HG02973 (cell line): ENCODE results near the gene EFHD1.

ENCODE experiments used
- ATAC-seq: cut with Tn5 transposase; IDR thresholded peaks from one replicate; pipeline ENCODE4 v1.9.1; 2021; ENCODE audit warnings: moderate library complexity; ENCODE audit not compliant: unreplicated experiment

Gene EFHD1, protein sequence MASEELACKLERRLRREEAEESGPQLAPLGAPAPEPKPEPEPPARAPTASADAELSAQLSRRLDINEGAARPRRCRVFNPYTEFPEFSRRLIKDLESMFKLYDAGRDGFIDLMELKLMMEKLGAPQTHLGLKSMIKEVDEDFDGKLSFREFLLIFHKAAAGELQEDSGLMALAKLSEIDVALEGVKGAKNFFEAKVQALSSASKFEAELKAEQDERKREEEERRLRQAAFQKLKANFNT

DNA sequence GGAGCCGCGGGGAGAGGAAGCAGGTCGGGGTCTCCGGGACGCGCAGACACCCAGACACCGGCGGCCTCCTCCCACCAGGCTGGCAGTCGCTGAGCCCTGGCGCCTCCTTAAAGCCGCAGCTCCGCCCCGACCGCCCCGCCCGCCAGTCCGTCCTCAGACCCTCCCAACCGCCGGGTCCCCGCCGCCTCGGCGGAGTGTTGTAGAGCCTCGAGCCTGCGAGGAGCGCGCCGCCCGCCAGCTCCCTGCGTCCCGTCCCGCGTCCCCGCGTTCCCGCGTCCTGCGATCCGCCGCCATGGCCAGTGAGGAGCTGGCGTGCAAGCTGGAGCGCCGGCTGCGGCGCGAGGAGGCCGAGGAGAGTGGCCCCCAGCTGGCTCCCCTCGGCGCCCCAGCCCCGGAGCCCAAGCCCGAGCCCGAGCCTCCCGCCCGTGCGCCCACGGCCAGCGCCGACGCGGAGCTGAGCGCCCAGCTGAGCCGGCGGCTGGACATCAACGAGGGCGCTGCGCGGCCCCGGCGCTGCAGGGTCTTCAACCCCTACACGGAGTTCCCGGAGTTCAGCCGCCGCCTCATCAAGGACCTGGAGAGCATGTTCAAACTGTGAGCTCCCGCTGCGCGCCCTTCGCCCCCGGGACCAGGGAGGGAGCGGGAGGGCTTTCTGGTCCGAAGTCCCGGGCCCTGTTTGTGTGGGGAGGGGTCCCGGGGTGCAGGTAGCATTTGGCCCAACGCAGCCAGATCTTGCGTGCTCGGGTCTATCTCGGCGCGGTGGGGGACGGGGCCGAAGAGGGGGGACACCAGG is at the start of gene EFHD1:
TSS of gene EFHD1 (plus strand) at position 192 of the 793 bp plus-strand sequence. CDS start at position 293, 101 bp downstream.
- no peak for ATAC-seq

DNA sequence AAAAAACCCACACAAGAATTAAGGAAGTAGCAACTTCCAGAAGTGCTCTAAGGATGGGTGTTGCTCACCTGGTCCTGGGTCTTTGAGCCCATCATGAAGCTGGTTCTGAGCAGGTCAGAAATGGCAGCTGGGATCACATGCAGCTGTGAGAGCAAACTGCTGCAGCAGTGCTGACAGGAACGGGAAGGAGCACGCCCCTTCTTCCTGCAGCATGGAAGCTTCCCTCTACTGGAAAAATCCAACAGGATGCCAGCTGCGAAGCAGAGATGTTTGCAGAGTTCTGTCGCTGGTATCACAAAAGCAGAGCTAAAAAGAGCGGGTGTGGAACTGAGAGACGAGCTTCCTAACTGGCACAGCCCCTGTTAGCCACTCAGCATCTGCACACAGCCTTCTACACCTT is 49.2 kb upstream of the EFHD1 start:
- ATAC-seq: no peak

DNA sequence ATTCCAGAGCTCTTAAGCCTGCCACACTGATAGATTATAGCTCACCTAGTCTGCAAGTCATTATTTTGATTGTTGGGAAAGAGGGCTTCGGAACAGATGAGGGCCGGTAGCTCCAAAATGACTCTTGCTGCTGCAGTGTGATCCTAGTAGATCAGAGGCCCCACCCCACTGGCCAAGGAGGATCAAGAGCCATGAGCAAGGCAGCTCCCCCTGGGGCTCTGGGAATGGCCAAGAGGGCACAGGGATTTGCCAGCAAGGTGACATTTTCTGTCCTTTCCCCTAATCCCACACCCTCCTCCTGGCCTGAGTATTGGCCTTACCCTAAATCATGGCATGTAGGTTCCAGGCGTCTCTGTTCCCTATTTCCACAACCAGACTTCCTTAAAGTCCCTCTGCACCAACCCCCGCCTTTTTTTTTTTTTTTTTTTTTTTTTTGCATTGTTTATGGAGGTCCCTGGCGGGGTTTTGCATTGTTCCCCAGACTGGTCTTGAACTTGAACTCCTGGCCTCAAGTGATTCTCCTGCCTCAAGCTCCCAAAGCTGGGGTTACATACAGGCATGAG is 46.4 kb upstream of the EFHD1 start:
- no peak for ATAC-seq

DNA sequence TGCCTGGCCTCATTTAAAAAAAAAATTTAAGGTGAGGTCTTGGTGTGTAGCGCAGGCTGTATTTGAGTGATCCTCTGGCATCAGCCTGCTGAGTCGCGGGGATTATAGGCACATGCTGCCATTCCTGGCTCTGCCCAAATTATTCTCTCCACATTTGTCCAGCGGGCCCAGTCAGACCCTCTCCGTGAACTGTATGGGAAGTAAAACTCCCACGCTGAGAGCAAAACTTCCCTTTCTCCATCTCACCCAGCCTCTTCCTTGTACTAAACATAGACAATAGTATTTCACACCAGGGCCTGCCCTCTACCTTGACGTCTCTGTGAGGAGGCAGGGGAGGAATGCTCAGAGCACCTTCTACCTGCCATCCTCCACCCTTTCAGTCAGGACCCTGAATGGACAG is 45.9 kb upstream of the EFHD1 start:
- no peak for ATAC-seq

DNA sequence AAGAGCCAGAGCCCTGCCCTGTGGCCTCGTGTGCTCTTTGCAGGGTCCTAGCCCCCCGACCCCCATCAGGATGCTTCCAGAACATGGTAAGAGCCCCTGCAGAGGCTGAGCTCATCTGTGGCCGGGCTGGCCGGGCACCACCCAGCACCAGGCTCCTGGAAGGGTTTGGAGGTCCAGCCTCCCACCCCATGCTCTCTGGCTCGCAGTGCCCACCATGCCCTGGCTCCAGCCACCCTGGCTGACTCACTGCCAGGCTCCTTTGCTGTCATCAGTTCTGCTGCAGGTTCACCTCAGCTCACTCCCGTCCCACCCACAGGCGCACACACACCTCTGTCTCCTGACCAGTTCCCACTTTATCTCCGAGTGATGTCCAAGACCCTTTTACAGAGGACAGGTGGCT is 45.4 kb upstream of the EFHD1 start:
- no peak for ATAC-seq

DNA sequence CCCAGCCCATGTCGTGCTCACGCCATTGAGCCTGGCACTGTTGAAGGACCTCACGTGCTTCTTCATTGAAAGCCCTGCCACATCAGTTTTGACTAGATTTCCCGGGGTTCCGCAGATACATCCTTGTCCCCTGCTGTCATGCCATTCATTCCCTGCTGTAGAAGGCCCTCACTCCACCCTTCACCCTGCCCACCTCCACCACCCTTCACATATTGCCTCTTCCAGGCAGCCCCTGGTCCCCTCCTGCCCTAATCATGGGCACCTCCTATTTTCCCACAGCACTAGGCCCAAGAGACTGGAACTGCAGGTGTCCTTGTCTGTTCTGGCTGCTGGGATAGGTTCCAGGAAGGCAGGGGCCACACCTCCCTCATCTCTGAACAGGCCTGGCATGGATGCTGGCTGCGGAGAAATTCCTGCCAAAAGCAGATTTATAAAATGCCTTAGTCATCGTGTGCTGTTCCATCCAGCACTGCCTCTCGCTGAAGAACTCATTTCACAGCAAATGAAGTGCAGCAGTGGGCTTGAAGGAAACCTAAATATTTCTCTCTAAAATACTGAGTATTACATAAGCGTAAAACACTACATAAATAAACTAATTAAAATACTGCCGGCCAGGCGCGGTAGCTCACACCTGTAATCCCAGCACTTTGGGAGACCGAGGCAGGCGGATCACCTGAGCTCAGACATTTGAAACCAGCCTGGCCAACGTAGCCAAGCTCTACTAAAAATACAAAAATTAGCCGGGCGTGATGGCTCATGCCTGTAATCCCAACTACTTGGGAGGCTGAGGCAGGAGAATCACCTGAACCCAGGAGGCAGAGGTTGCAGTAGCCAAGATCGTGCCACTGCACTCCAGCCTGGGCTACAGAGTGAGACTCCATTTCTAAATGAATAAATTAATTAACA is 44.5 kb upstream of the EFHD1 start:
- ATAC-seq: no peak

DNA sequence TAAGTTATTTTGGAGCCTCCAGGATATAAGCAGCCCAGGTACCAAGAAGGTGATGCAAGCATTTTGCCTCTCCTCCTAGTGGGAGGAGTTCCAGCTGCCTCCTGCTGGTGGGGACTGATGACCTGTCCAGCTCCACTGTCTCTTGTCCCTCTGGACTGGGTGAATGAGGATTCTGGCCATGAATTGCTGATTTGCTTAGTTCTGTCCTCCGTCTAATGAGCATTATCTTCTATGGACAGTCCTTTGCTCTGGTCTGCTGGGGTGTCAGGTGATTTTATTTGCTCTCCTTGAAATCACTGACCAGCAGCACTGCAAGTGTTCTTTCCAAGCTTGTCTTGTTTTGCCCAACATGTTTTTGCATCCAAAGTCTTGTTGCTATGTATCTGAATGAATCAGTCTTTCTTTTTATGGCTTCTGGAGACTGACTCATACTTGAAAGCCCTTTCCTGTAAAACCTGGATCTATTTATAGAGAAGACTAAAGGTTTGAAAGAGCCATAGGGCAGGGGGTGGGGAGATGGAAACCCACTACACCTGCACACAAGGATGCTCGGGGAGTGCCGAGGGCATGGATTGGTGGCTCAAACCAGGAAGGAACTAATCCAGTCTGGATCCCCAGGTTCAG is 40.5 kb upstream of the EFHD1 start:
- no peak for ATAC-seq

DNA sequence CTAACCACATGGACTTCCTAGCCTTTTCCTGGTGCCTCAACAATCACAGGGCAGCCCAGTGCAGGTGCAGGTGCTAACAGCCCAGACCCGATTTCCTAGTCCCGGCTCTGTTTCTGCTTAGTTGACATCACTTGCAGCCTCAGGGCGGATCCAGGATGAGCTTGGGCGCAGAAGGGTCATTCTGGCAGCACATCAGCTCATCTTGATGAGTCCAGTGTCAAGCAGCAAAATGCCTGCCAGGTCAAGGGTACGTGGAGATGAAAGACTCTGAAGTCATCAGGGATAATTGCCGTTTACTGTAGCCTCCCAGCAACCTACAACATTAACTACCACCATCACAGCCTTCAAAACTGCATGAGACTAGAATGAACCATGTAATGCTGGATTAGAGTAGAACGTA is 39.4 kb upstream of the EFHD1 start:
- ATAC-seq: no peak

DNA sequence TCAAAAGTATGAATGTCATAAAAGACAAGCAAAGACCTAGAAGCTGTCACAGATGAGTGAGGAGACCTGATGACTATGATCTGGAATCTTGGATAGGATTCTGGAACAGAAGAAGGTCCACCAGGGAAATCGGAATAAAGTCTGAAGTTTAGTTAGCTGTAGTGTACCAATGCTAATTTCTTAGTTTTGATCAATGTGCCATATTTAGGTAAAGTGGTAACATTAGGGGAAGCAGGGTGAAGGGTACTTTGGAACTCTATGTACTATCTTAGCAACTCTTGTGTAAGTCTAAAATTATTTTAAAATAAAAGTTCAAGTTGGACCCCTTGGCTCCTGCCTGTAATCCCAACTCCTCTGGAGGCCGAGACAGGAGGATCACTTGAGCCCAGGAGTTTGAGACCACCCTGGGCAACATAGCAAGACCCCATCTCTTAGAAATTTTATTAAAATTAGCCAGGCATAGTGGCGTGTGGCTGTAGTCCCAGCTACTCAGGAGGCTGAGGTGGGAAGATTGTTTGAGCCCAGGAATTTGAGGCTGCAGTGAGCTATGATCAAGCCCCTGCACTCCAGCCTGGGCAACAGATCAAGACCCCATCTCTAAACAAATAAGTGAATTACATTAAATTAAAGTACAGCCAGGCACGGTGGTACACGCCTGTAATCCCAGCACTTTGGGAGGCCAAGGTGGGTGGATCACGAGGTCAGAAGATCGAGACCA is 35.9 kb upstream of the EFHD1 start:
- ATAC-seq: no peak

DNA sequence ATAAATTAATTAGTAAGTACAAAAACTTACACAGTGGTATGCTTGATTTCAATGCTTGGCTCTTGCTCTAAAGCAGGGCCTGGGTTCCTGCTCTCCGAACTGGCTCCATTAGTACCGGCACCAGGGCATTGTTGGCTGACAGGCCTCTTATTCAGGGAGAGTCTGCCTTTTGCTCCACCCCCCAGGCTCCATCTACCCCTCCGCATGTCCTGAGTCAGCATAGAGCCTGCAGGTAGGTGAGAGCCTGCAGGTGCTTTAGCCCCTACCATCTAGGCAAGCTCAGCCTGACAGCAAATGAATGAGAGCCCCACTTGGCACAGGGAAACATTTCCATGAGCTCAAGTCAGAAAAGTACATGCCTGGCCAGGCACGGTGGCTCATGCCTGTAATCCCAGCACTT is 35.1 kb upstream of the EFHD1 start:
- ATAC-seq: no peak

DNA sequence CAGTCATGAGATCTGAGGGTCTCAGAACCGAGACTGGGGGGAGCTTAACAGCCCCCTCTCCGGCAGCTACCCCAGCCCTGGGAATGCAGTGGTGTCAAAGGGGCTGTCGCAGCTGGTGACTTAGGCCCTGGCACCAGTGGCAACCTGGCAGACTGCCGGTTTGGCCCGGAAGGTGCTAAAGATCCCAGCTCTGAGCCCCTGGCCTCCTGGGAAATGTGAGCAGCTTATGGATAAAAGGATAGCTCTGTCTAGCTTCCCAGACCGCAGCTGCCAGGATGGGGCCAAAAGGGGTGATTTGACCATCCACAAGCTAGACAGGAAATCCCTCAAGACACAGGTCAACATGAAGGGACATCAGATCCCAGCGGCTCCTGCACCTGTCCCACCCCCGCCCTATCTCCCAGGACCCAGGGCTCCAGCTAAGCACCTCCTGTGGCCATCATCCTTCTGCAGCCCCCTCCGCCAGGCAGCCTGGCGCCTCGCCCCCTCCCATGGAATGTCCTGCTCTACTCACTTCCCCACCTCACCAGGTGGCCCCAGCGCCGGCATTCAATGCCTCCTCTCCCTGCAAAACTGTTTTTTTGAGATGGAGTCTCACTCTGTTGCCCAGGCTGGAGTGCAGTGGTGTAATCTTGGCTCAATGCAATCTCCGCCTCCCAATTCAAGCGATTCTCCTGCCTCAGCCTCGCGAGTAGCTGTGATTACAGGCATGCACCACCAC is 33.2 kb upstream of the EFHD1 start:
- no peak for ATAC-seq

DNA sequence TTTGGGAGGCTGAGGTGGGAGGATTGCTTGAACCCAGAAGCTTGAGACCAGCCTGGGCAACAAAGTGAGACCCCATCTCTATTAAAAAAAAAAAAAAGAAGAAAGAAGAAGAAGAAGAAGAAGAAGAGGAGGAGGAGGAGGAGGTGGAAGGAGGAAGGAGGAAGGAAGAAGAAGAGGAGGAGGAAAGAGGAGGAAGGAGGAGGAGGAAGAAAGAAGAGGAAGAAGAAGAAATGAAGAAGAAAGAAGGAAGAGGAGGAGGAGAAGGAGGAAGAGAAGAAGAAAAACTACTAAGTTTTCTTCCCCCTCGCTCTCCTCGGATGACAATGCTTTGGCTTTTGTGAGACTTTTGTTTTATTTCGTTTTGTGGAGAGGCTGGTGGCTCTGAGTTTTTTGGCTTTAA is 30.1 kb upstream of the EFHD1 start:
- no peak for ATAC-seq

DNA sequence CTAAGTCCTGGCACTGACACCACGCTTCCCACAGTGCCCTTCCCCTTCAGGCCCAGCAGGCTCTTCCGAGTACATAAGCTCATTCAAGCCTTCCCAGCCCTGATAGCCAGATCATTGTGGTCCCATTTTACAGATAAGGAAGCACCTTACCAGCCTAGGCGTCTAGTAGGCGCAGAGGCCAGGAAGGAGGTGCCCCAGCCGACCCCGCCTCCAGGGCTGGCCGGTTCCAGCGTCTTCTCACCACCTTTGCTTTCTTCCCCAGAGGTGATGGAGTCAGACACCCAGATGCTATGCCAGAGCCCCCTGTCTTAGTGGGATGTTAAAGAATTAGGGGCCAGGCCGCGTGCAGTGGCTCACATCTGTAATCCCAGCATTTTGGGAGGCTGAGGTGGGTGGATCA is 28.9 kb upstream of the EFHD1 start:
- no peak for ATAC-seq

DNA sequence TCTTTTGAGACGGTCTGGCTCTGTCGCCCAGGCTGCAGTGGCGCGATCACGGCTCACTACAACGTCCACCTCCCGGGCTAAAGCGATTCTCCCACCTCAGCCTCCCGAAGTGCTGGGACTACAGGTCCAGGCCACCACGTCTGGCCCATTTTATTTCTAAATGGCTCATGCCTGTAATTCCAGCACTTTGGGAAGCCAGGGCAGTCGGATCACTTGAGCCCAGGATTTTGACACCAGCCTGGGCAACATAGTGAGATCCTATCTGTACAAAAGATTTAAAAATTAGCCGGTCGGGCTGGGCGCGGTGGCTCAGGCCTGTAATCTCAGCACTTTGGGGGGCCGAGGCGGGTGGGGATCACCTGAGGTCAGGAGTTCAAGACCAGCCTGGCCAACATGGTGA is 26.4 kb upstream of the EFHD1 start:
- no peak for ATAC-seq

DNA sequence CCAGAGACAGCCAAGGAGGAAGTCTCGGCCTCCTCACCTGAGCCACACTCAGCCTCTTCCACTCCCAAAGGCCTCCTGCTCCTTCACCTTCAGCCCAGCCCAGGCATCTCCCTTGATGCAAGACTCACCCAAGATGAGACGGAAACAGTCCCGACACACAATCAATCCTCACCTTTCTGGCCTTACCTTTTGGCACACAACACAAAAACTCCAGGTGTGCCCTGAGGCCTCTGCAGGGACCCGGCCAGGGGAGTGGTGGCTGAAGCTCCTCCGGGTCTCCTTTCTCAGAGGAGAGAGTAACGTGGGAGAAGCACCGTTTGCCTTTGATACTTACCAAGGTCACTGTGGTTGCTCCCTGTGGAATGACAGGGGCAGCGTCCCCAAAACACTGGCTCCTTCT is 23.8 kb upstream of the EFHD1 start:
- ATAC-seq: no peak

DNA sequence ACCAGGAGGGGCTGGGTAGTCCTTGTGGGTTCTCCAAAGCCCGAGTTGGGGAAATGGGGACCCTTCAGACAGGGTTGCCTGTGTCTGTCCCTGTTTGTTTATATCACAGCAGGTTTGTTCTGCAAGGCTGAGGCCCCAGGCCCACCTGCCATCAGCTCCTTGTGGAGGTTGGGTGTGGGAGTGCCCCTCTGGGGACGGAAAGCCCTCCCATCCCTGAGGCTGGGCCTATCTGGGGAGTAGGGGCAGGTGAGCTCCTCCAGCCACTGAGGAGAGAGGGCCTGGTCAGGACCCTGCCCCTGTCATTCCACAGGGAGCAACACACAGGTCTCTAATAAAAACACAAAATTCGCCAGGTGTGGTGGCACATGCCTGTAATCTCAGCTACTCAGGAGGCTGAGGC is 23.3 kb upstream of the EFHD1 start:
- ATAC-seq: no peak

DNA sequence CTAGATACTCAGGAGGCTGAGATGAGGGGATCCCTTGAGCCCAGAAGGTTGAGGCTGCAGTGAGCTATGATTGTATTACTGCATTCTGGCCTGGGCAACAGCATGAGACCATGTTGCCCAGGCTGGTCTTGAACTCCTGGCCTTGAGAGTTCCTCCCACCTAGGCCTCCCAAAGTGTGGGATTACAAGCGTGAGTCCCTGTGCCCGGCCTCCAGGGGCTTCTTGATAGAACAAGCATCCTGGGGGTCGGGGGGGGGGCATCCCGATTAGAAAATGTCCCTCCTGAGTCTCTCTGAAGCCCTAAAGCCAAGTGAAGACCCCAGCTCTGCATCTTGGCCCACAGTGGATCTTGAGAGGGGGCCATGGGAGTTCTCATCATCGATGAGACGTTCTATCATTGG is 22.3 kb upstream of the EFHD1 start:
- no peak for ATAC-seq

DNA sequence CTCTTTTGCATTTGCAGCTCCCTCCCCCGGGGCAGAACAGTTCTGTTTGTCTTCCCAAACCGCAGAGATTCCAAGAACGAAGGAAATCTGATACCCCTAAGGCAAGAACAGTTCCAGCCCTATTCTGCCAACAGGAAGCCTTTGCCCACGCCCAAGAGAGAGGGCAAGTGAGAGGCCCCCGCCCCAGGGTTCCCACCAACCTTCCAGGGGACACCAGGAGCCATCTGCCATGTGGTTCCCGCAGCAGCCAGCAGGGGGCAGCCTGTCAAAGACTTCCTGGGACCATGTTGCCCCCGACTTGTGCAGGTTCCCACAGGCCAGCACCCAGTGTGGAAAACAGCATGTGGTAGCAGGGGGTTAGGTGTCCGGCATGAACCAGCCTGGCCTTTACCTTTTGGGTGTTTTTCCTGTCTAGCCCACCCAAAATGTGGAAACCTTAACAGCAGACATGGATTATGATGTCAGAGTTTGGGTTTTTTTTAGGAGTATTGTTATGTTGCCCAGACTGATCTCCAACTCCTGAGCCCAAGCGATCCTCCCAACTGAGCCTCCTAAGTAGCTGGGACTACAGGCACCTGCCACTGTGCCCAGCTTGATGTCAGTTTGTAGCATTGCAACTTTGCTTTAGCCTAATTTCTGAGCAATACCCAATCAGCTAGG is 21.7 kb upstream of the EFHD1 start:
- no peak for ATAC-seq

DNA sequence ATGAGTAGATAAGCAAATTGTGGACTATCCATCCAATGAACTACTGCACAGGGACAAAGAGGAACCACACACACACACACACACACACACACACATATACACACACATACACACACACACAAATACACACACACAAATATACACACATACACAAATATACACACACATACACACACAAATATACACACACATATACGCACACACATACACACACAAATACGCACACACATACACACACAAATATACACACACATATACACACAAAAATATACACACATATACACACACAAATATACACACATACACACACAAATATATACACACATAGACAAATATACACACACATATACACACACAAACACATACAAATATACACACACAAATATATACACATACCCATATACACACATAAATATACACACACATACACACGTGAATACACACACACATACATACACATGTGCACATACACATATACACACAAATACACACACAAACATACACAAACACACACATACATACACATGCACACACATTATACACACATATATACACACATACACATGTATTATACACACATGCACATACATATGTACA is 19.8 kb upstream of the EFHD1 start:
- no peak for ATAC-seq
